Heart left ventricle (tissue), 13 donors: ENCODE results near the gene HHAT.

Source experiments
- CTCF ChIP-seq, 12 donors: fragments of 200-600 bp; sonication (generic) in 4 of 12; IDR thresholded peaks; one replicate each; pipeline versions ENCODE4 v1.5.0 to v1.8.0; 2018 to 2022; ENCODE audit warnings: antibody characterized with exemption in 12 of 12, mild to moderate bottlenecking in 5 of 12
- POLR2A ChIP-seq, 2 donors: fragments of 450-650 bp; IDR thresholded peaks; one replicate each; pipeline ENCODE4 v1.6.1; 2017; ENCODE audit warnings: antibody characterized with exemption in 2 of 2, mild to moderate bottlenecking in 2 of 2, moderate library complexity in 2 of 2
- donor health status: ischemic (EF 13 %, LVEDD 7.1; RV severe dilation, severe dysfunction).
- donor health status: DM: no; HTN: yes; CAD: no.
- donor health status: DM: no; HTN: no; CAD: no.
- donor health status: ischemic (EF 25% LVEDD 6.9; RV normal size, moderate dysfunction).
- donor health status: ischemic (EF 25% LVEDD 5.7; RV mildly dilated, moderate dysfunction).
- donor health status: ischemic (EF 35%, LVEDD 5.7; RV mildly dilated, moderate dysfunction).
- donor health status: nonischemic (EF 11% LVEDD 7.7; RV severe dilation, severe dysfunction).
- donor health status: DM: yes; HTN: yes; CAD: no.
- donor health status: PGD.
- donor health status: ischemic (EF 29% LVEDD 5.4; RV normal size, mild dysfunction).
- donor health status: nonischemic (EF 23%, LVEDD 6.1; RV moderate dilation, normal function).

- TF ChIP-seq CTCF (IDR thresholded peaks at IDR 0.05) (no peak), POLR2A (IDR thresholded peaks at IDR 0.05) (no peak)
Observed at GRCh38 chr1:210681158-210681557, 352.5 kb downstream of the HHAT start.
